Stimulated activated CD8-positive, alpha-beta memory T cell treated with anti-CD3 and anti-CD28 coated beads, Interleukin-15, amount 100 ng/mL, for 1 hour (primary cell): Measurements from ENCODE around the gene CRYL1.

Experiments used
- DNase-seq: peaks from one replicate; pipeline ENCODE4 v3.0.0-alpha.2; 2020; ENCODE audit warnings: low read depth

The CRYL1 gene

GRCh38 chr13:20526664-20527063, 1.0 kb upstream of the CRYL1 start:
- no peak for DNase-seq

- no peak for DNase-seq
These were observed 485 bp downstream of the CRYL1 start for GRCh38 chr13:20525144-20525600.

- DNase-seq: no peak
These were observed 4.1 kb downstream of the CRYL1 start for GRCh38 chr13:20521364-20522115.

- DNase-seq: no peak
These were observed 5.8 kb downstream of the CRYL1 start for GRCh38 chr13:20519875-20520274.

GRCh38 chr13:20518660-20519100, 7.0 kb downstream of the CRYL1 start:
- DNase-seq: no peak

- DNase-seq: no peak
These were observed 10.8 kb downstream of the CRYL1 start for GRCh38 chr13:20514866-20515265.

GRCh38 chr13:20513466-20513995, 12.1 kb downstream of the CRYL1 start:
- DNase-seq: no peak

- no peak for DNase-seq
These were observed 13.5 kb downstream of the CRYL1 start for GRCh38 chr13:20512042-20512683.

- DNase-seq: no peak
These were observed 19.0 kb downstream of the CRYL1 start for GRCh38 chr13:20506696-20507095.

GRCh38 chr13:20505405-20506366, 20.0 kb downstream of the CRYL1 start:
- DNase-seq: no peak

GRCh38 chr13:20503088-20504083, 22.3 kb downstream of the CRYL1 start:
- DNase-seq: no peak

- no peak for DNase-seq
These were observed 24.1 kb downstream of the CRYL1 start for GRCh38 chr13:20501592-20501991.

- DNase-seq: no peak
These were observed 24.5 kb downstream of the CRYL1 start for GRCh38 chr13:20501120-20501519.

- DNase-seq: no peak
These were observed 25.7 kb downstream of the CRYL1 start for GRCh38 chr13:20499986-20500385.

- no peak for DNase-seq
These were observed 27.0 kb downstream of the CRYL1 start for GRCh38 chr13:20498659-20499058.

GRCh38 chr13:20498129-20498528, 27.5 kb downstream of the CRYL1 start:
- DNase-seq: no peak

- no peak for DNase-seq
These were observed 28.5 kb downstream of the CRYL1 start for GRCh38 chr13:20497006-20497775.

GRCh38 chr13:20495087-20496023, 30.3 kb downstream of the CRYL1 start:
- DNase-seq: peak; percentile 49

- no peak for DNase-seq
These were observed 31.0 kb downstream of the CRYL1 start for GRCh38 chr13:20494656-20495055.
